Activated effector memory CD4-positive, alpha-beta T cell treated with Interleukin-2 at 50 U/mL for 16 hours (primary cell): ENCODE data around the gene RNF208.

Experiments
- DNase-seq: peaks from one replicate; pipeline ENCODE4 v3.0.0-alpha.2; 2020

Gene RNF208

GRCh38 chr9:137189297-137190295 is 32.4 kb downstream of the RNF208 start:
- DNase-seq, result no peak

GRCh38 chr9:137188490-137189296 is 33.3 kb downstream of the RNF208 start, which contains the start of the genes ANAPC2 and SSNA1:
TSS of gene ANAPC2 (minus strand) at chr9:137188560. CDS start at chr9:137188532, 28 bp downstream.
TSS of gene SSNA1 (plus strand) at chr9:137188676. CDS start at chr9:137188727, 51 bp downstream.
- peak; percentile 89 for DNase-seq

- DNase-seq, result no peak
These were observed 34.0 kb downstream of the RNF208 start for GRCh38 chr9:137188086-137188489.

DNA sequence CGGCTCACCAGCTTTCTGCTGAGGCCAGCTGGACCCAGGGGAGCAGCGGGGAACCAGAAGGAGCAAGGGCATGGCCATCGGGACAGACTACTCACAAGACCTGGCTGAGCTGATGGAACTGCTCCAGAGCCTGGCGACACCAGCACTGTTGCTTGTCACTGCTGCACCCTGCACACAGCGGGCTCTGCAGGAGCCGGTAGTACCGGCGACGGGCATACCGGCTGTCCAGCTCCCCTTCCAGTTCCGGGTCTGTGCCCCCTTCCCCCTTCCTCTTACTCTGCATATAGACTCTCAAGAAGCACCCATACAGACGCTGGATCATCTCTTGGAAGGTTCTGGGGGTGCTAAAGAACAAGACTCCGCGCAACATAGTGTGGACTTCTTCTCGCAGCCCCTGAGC is 34.7 kb downstream of the RNF208 start:
- DNase-seq, result no peak

- no peak for DNase-seq
These were observed 35.7 kb downstream of the RNF208 start for GRCh38 chr9:137186385-137186784.

- DNase-seq, result no peak
These were observed 36.1 kb downstream of the RNF208 start for GRCh38 chr9:137185921-137186320.

DNA sequence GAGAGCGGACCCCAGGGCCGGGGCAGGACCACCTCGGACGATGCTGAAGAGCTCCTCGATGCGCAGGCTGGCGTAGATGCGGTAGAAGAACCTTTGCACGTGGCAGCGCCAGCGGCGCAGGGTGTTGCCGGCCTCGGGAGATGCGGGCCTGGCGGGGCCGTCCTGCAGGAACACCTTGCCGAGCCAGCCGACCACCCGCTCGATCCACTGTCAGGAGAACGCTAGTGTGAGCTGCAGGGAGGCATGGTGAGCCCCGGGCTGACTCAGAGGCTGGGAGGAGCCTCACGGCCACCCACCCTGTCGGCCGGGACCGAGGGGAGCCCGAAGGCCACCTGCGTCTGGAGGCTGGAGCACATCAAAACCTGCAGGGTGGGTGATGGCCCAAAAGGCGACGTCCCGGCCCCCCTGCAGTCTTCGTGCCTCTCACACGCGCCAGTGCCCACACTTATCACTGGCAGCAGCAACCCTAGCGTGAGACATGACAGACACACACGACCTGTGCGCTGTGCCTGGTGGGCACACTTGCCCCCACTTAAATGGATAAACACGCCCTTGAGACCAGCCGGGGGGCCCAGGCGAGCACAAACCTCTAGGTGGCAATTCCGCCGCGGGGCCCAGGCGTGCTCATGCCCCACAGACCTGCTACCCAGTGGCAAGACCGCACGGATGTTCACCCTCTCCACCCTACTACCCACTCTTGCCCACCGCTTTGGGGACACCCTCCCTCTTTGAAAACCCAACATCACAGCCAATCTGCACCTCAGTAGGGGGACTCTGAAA is 37.0 kb downstream of the RNF208 start:
- DNase-seq, result no peak

- no peak for DNase-seq
These were observed 38.0 kb downstream of the RNF208 start for GRCh38 chr9:137183980-137184595.

- no peak for DNase-seq
These were observed 39.2 kb downstream of the RNF208 start for GRCh38 chr9:137182836-137183235.

DNA sequence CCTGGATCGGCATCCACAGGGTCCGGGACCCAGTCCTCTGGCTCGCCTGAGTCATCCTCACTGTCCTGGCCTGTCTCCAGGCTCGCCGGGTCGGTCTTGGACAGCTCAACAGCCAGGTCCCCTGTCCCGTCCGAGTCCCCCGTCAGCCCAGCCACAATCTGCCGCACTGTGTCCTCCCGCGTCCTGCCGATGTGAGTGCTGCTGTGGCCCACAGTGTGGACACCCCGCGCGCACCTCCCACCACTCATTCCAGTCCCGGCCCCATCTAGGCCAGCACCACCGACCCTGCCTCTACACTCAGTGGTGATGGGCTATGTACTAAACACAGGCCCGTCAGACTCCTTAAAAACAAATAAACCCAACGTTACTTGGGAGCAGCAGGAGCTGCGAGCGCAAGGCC is 40.4 kb downstream of the RNF208 start:
- DNase-seq, result no peak

- DNase-seq, result no peak
These were observed 41.5 kb downstream of the RNF208 start for GRCh38 chr9:137180491-137180890.

GRCh38 chr9:137179761-137180160 is 42.3 kb downstream of the RNF208 start:
- no peak for DNase-seq

DNA sequence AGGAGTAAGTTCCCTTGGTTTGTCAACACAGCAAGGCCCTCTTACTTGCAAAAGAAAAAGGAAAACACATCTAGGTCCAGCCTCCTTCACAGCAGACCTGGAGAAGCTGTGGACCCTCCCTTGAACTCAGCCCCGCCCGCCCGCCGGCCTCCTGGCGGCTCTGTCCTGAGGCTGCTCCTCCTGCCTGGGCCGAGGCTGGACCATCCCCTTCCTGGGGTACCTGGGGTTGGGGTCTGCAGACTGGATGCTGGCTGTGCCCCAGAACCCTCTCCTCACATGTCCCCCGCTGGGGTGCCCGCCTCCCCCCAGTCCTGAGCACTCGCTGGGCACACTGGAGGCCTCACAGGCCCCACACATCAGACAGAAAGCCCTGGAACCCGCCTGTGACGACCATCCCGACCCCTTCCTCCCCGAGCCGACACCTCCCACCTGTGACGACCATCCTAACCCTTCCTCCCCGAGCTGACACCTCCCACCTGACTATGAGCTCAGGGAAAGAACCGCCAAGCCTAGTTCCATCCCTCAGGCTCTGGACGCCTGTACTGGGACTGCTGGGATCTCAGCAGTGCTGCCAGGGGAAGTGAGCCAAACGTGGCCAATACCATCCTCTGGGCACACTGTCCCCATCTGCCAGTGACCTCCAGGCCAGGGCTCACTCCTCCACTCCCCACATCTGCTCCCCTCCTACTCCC is 43.0 kb downstream of the RNF208 start:
- no peak for DNase-seq

DNA sequence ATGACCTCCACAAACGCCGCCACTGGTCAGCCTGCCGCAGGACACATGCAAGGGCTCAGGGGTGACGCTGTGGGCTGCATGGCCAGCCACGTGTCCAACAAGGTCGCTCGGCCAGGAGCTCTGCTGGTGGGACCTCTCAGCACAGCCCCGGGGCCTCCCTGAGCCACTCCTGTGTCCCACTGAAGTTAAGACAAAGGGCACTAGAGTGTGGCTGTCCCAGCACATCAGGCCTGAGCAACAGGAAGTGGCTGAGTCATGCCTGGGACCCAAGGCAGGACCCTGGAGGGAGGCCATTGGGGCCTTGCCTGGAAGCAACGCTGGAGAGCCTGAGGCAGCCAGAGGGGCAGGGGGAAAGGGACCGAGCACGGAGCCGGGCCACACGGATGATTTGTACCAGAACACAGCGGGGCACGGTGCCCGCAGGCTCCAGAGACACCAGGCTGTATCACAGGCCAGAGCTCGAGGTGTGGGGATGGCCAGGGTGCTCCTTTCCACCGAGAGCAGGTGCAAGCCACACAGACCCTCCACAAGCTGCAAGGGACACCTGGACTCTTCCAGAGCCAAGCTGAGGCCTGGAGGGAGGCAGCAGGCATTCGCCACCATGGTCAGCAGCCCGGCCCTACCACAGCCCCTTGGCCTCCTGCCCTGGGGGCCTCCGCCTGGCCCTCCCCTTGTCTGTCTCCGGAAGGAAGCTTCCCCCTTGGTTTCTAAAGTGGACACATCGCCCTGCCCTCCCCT is 43.7 kb downstream of the RNF208 start:
- DNase-seq, result no peak

- no peak for DNase-seq
These were observed 45.5 kb downstream of the RNF208 start for GRCh38 chr9:137176302-137177182.

GRCh38 chr9:137175345-137175961 is 46.6 kb downstream of the RNF208 start:
- no peak for DNase-seq

GRCh38 chr9:137174722-137175293 is 47.2 kb downstream of the RNF208 start:
- DNase-seq, result no peak

DNA sequence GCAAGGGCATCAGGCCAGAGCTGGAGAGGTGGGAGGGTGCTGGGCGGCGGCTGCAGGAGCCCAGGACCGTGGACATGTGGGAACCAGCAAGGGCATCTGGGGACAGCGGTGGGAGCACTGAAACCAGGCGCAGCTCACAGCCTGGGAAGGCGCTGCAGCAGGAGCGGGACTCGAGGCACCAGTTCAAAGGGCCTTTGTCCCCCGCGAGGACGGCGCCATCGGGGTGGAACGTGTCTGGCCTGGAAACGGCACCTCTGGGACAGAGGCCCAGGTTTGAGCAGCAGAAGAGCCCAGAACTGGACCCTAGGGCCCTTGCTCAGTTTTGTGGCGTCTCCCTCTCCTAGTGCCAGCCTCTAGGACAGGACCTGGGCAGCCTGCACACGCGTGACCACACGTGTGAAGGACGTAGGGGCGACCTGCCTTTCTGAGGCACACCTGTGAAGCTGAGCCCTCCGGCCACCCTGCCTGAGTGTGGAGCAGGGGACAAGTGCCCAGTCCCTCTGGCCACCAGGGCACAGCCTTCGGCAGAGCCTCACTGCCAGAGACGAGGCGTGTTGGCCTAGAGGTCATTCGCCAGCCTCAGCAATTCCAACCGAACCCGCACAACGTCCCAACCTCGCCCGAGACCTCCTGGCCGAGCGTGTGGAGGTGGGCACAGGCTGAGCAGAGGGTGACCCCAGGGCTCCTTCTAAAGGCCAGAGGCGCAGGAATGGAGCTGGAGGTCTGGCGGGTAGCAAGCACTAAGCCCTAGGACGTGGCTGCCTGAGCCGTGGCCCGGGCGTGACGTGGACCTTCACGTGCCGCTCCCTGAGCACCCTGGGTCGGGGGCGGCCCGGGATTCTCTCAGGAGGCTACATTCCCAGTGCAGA is 48.0 kb downstream of the RNF208 start:
- DNase-seq, result no peak
